HCT116 (cell line): ENCODE measurements around the gene SFXN3. TPM values are rescaled to one million over a fixed set of nuclear protein-coding genes. Genes with fewer than 3 reads are reported as not detected.
A peak's percentile ranks its signal among the peaks of the same experiment; 100 is the strongest.

Experiments used
- ATAC-seq: fragments of 200-7000 bp; cut with Tn5 transposase; 2 replicates; pipeline ENCODE4 v1.9.1; 2020; ENCODE audit warnings: mild to moderate bottlenecking, moderate library complexity
- BruUV-seq: library from RNA; stranded (reverse); fragments of 400-500 nt; replicated peaks from 2 replicates; lab custom pipeline; 2021; lab: Mats Ljungman, UMichigan
- CTCF ChIA-PET: fragments of 300-600 bp; sonication (Branson Sonifier 250); formaldehyde crosslinking; loops from one replicate; lab custom pipeline; 2021; ENCODE audit warnings: antibody characterized with exemption; lab: Charles Lee
- POLR2A ChIA-PET: fragments of 300-600, 350-600 bp; sonication (Branson Sonifier 250); formaldehyde crosslinking; loops from one replicate; lab custom pipeline; 2021; ENCODE audit warnings: antibody characterized with exemption; lab: Charles Lee
- RAD21 ChIA-PET, 2 experiments: fragments of 300-600 bp; sonication (Branson Sonifier 250); formaldehyde crosslinking; loops; one replicate each; lab custom pipeline; 2023; ENCODE audit warnings: low total read pairs in 2 of 2; ENCODE audit not compliant: uncharacterized antibody in 2 of 2, unreplicated experiment in 2 of 2, low non-redundant PET in 1 of 2; lab: Charles Lee
- DNase-seq: peaks from one replicate; pipeline ENCODE4 v3.0.0-alpha.2; 2010; ENCODE audit warnings: low read depth, low spot score
- H2AFZ ChIP-seq: fragments of 200-600 bp; shearing (Covaris generic), sonication (generic); 2 replicates; pipeline ENCODE4 v1.6.1; 2017; ENCODE audit warnings: low read depth, mixed run types, mixed read lengths, antibody characterized with exemption, low read length; ENCODE audit not compliant: poor library complexity, severe bottlenecking
- H3K27ac ChIP-seq: 2 replicates; pipeline ENCODE4 v1.5.1; 2012; ENCODE audit warnings: low read depth, low read length
- H3K27me3 ChIP-seq: fragments of 200-600 bp; sonication (generic); 2 replicates; pipeline ENCODE4 v1.6.1; 2016; ENCODE audit warnings: mixed run types, low read length, mixed read lengths; ENCODE audit not compliant: insufficient read depth
- H3K36me3 ChIP-seq, 2 experiments: fragments of 200-500 bp in 1 of 2; fragments of 200-600 bp in 1 of 2; sonication (Bioruptor generic) in 1 of 2; sonication (generic) in 1 of 2; 2 replicates each; pipeline versions ENCODE4 v1.5.1 to v1.6.1; 2014 to 2016; ENCODE audit warnings: low read length in 2 of 2, inconsistent platforms in 1 of 2, mixed read lengths in 1 of 2, mixed run types in 1 of 2; ENCODE audit not compliant: insufficient read depth in 2 of 2, control insufficient read depth in 1 of 2
- H3K4me1 ChIP-seq, 2 experiments: fragments of 200-600 bp in 1 of 2; sonication (generic) in 1 of 2; 2 replicates each; pipeline versions ENCODE4 v1.5.1 to v1.6.1; 2012 to 2017; ENCODE audit warnings: low read length in 2 of 2, inconsistent platforms in 1 of 2, mild to moderate bottlenecking in 1 of 2, mixed read lengths in 1 of 2, mixed run types in 1 of 2, moderate library complexity in 1 of 2; ENCODE audit not compliant: insufficient read depth in 2 of 2, control insufficient read depth in 1 of 2
- H3K4me2 ChIP-seq: fragments of 200-600 bp; sonication (generic); 2 replicates; pipeline ENCODE4 v1.6.1; 2017; ENCODE audit warnings: mixed run types, low read length, mixed read lengths
- H3K4me3 ChIP-seq, 2 experiments: fragments of 200-600 bp in 1 of 2; sonication (generic) in 1 of 2; replicated peaks in 1 of 2; 2 replicates each; pipeline ENCODE4 v1.5.1; 2011 to 2016; ENCODE audit warnings: low read length in 2 of 2, control low read depth in 1 of 2, low read depth in 1 of 2, mild to moderate bottlenecking in 1 of 2, mixed read lengths in 1 of 2, mixed run types in 1 of 2
- H3K79me2 ChIP-seq: fragments of 200-600 bp; sonication (generic); 2 replicates; pipeline ENCODE4 v1.6.1; 2017; ENCODE audit warnings: mild to moderate bottlenecking, mixed run types, low read length, moderate library complexity, mixed read lengths; ENCODE audit not compliant: insufficient read depth
- H3K9ac ChIP-seq: fragments of 200-600 bp; sonication (generic); 2 replicates; pipeline ENCODE4 v1.6.1; 2016; ENCODE audit warnings: low read length, mixed read lengths
- H3K9me2 ChIP-seq: fragments of 200-600 bp; sonication (generic), shearing (Covaris generic); 2 replicates; pipeline ENCODE4 v1.6.1; 2017; ENCODE audit warnings: mixed run types, mild to moderate bottlenecking, moderate library complexity; ENCODE audit not compliant: insufficient read depth
- H3K9me3 ChIP-seq, 2 experiments: fragments of 200-500 bp in 1 of 2; fragments of 200-600 bp in 1 of 2; sonication (Bioruptor generic) in 1 of 2; sonication (generic) in 1 of 2; 2 replicates each; pipeline ENCODE4 v1.6.1; 2014 to 2017; ENCODE audit warnings: low read length in 2 of 2, mixed read lengths in 2 of 2, inconsistent platforms in 1 of 2, low read depth in 1 of 2, mild to moderate bottlenecking in 1 of 2, mixed run types in 1 of 2, moderate library complexity in 1 of 2; ENCODE audit not compliant: control insufficient read depth in 1 of 2, insufficient read depth in 1 of 2
- H4K20me1 ChIP-seq: fragments of 200-600 bp; sonication (generic), shearing (Covaris generic); 2 replicates; pipeline ENCODE4 v1.6.1; 2017; ENCODE audit warnings: mixed run types, mild to moderate bottlenecking, moderate library complexity; ENCODE audit not compliant: insufficient read depth
- CTCF ChIP-seq, 3 experiments: fragments of 200-600 bp in 1 of 3; sonication (generic) in 1 of 3; IDR thresholded peaks in 2 of 3; conservative IDR thresholded peaks in 1 of 3; 2 replicates each; pipeline ENCODE4 v1.5.1; 2012 to 2017; ENCODE audit warnings: low read depth in 2 of 3, low read length in 2 of 3, antibody characterized with exemption in 1 of 3, borderline replicate concordance in 1 of 3, control low read depth in 1 of 3, mild to moderate bottlenecking in 1 of 3, mixed read lengths in 1 of 3, mixed run types in 1 of 3, moderate library complexity in 1 of 3; ENCODE audit not compliant: insufficient read depth in 1 of 3
- JUND ChIP-seq: IDR thresholded peaks from 2 replicates; pipeline ENCODE4 v1.6.1; 2012
- ZNF274 ChIP-seq: fragments of 200-500 bp; sonication (Bioruptor generic); IDR thresholded peaks from 2 replicates; pipeline ENCODE4 v1.6.1; 2014; ENCODE audit warnings: mild to moderate bottlenecking, low read depth, low read length, inconsistent platforms
- intact Hi-C: fragments of 100-400 bp; cut with micrococcal nuclease; formaldehyde crosslinking; loops from 2 replicates; pipeline ENCODE4 v1.10.0; 2022
- total RNA-seq: library from RNA; stranded (reverse); gene quantifications from one replicate; pipeline ENCODE4 v1.2.1, GENCODE V29; 2021; ENCODE audit not compliant: unreplicated experiment

The SFXN3 gene
- total RNA-seq, 1 experiment from 2014 or later: 52.5 TPM

- RAD21 ChIA-PET: interaction anchor here (0.5 to 1.0 kb wide), 2 partner anchors 14 to 15 kb away, joined by 4 to 5 read pairs; no protein-coding TSS in a partner anchor
- Histone ChIP-seq H3K27ac (peak overlapping the region; percentile 24; the same call in 1 of the 2 replicates), H3K9me3 (no peaks in the 10 kb centered on the region), H3K9ac (no peak overlapping the region), H3K9me2 (no peaks in the 10 kb centered on the region), H3K27me3 (no peaks in the 10 kb centered on the region), H3K36me3 (no peaks in the 10 kb centered on the region), H3K4me1 (peaks cover 31 to 69% of the 10 kb centered on the region in 2 experiments), H3K79me2 (no peaks in the 10 kb centered on the region), H3K4me3 (no peak overlapping the region), H4K20me1 (no peaks in the 10 kb centered on the region), H2AFZ (no peak overlapping the region), H3K4me2 (peak overlapping the region; percentile 66)
- DNase-seq: no peak
- intact Hi-C loops: loop anchor here (5.0 to 10.0 kb wide), 4 partner anchors 134 to 667 kb away; partner anchors contain the start of genes PAX2 and SCD
- POLR2A ChIA-PET: interaction anchor here (1.0 kb wide), 2 partner anchors 13 to 15 kb away, joined by 3 to 5 read pairs; no protein-coding TSS in a partner anchor
- peak; percentile 23 for ATAC-seq
- CTCF ChIA-PET: interaction anchor here (0.6 to 6.6 kb wide), 12 partner anchors 12 to 133 kb away, joined by 3 to 118 read pairs (median 6); partner anchors contain the start of genes LZTS2, PDZD7, SEMA4G and SFXN3
- TF ChIP-seq CTCF (IDR thresholded peaks at IDR 0.05 in 2 of 3, conservative IDR thresholded peaks at IDR 0.05 in 1 of 3; ENCODE audit: borderline replicate concordance in 1 of 3, insufficient read depth in 1 of 3, low read depth in 2 of 3, low read length in 2 of 3) (peak in 2 of 3 experiments; percentile 54 to 75; a peak in 4 of 6 replicates), JUND (no peak), ZNF274 (no peak)
- no TSS peak for BruUV-seq
Measured at GRCh38 chr10:101011517-101012423, 19.3 kb upstream of the SFXN3 start.
